Lower leg skin (tissue), 4 donors: ENCODE measurements around the gene KCTD15. TPM values are rescaled to one million over a fixed set of nuclear protein-coding genes. Genes with fewer than 3 reads are reported as not detected.

Experiments
- DNase-seq, 2 donors: peaks; one replicate each; pipeline ENCODE4 v3.0.0-alpha.2; 2019; ENCODE audit warnings: low spot score in 2 of 2
- H3K4me3 ChIP-seq: fragments of 200-600 bp; sonication (generic); 2 replicates; pipeline ENCODE4 v1.5.1; 2017; ENCODE audit warnings: mild to moderate bottlenecking, low read depth; ENCODE audit not compliant: poor library complexity, severe bottlenecking
- CTCF ChIP-seq, 3 donors: fragments of 450-650 bp; IDR thresholded peaks; one replicate each; pipeline ENCODE4 v1.5.1; 2016; ENCODE audit warnings: antibody characterized with exemption in 3 of 3, mild to moderate bottlenecking in 3 of 3, moderate library complexity in 2 of 3
- POLR2A ChIP-seq, 2 donors: fragments of 450-650 bp; IDR thresholded peaks; one replicate each; pipeline ENCODE4 v1.6.1; 2016 to 2017; ENCODE audit warnings: antibody characterized with exemption in 2 of 2, mild to moderate bottlenecking in 1 of 2, moderate library complexity in 1 of 2
- WGBS, 2 donors: methylation state at CpG; one replicate each; pipeline ENCODE4 v1.1.5; 2018; 5-methylcytosine and 5-hydroxymethylcytosine counted together
- intact Hi-C: fragments of 100-400 bp; cut with DNase I; formaldehyde crosslinking; loops from one replicate; pipeline ENCODE4 v1.15.0; 2023; ENCODE audit warnings: low total_unique reads
- total RNA-seq, 4 donors: library from RNA; depleted of rRNA; stranded (reverse); fragments of >200 nt; gene quantifications; one replicate each; pipeline ENCODE4 v1.1.0, GENCODE V29; 2016

Gene KCTD15
- total RNA-seq, 4 donors from 2014 or later: 140 to 190 (median 164) TPM

- peak; percentile 43 to 76 for DNase-seq
- WGBS, 2 donors: 39 to 59% methylated on average over 3 of the region's 3 CpGs
- TF ChIP-seq CTCF (IDR thresholded peaks at IDR 0.05) (no peak), POLR2A (IDR thresholded peaks at IDR 0.05) (no peak)
- no peak overlapping the region for H3K4me3 ChIP-seq
- intact Hi-C loops: no loop called here
Observed at GRCh38 chr19:33864311-33864850, 67.7 kb downstream of the KCTD15 start.

GRCh38 chr19:33865306-33865705 is 68.6 kb downstream of the KCTD15 start:
- intact Hi-C loops: no loop called here
- no peak overlapping the region for H3K4me3 ChIP-seq
- peak in 1 of 2 donors; percentile 75 for DNase-seq
- WGBS, 2 donors: 92 to 93% methylated on average over 10 of the region's 10 CpGs
- TF ChIP-seq POLR2A (IDR thresholded peaks at IDR 0.05) (no peak), CTCF (IDR thresholded peaks at IDR 0.05) (no peak)

Other genes starting within 250 kb of the KCTD15 start
- 1 to 10 TPM in 1 of 4 donors, under 1 TPM in 2, not detected in 1; 0.19 to 1.6 (median 0.37) TPM for gene CHST8, start 174.9 kb upstream of the KCTD15 start, total RNA-seq